ENCODE data around the gene BFSP2.

BFSP2 gene

DNA sequence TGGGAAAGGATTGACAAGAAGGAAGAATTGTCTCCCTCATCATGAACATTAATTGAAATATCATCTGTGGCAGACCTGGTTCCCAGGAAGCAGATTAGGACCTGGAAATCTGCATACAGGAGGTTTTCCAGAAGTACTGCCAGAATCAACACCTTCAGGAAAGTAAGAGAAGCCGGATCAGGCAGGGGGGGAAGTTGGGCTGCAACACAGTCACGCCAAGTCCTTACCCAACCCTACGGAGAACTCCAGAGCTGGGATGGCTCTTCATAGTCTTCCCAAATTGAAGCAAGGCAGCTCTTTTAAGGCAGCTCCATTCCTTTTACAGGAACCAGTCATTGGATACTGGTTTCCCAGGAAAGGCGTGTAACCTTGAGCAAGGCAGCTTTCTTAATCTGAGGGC is 35.2 kb upstream of the BFSP2 start:
- H3K36me3 Mint-ChIP-seq (ENCODE audit: low read depth): no peaks in the 10 kb centered on the region
- no peak overlapping the region for H3K27ac Mint-ChIP-seq
- no peaks in the 10 kb centered on the region for H3K4me1 Mint-ChIP-seq
- H3K27me3 Mint-ChIP-seq (ENCODE audit: low read depth, poor library complexity): peaks cover 9% of the 10 kb centered on the region
- TF ChIP-seq, protein P1, sequence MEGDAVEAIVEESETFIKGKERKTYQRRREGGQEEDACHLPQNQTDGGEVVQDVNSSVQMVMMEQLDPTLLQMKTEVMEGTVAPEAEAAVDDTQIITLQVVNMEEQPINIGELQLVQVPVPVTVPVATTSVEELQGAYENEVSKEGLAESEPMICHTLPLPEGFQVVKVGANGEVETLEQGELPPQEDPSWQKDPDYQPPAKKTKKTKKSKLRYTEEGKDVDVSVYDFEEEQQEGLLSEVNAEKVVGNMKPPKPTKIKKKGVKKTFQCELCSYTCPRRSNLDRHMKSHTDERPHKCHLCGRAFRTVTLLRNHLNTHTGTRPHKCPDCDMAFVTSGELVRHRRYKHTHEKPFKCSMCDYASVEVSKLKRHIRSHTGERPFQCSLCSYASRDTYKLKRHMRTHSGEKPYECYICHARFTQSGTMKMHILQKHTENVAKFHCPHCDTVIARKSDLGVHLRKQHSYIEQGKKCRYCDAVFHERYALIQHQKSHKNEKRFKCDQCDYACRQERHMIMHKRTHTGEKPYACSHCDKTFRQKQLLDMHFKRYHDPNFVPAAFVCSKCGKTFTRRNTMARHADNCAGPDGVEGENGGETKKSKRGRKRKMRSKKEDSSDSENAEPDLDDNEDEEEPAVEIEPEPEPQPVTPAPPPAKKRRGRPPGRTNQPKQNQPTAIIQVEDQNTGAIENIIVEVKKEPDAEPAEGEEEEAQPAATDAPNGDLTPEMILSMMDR (IDR thresholded peaks at IDR 0.05): no peak
- no peak overlapping the region for H3K4me3 Mint-ChIP-seq
- no peaks in the 10 kb centered on the region for H3K9me3 Mint-ChIP-seq
- no peak for DNase-seq

DNA sequence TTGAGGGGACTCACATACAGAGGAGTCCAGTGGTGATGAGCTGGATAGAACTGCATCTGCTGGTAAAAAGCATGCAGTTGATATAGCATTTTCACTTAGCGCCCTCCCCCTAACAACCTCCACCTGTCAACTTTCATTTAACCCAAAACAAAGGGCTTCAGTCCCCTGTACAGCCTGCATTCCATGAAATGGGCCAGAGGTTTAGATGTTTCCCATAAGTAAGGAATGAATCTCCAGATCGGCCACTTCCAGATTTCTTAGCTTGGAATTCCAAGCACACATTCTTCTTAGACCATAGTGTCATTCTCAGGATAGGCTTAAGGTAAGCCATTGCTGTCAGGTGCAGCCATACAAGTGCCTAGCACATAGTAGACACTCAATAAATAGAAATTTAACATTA is 32.9 kb upstream of the BFSP2 start:
- no peaks in the 10 kb centered on the region for H3K9me3 Mint-ChIP-seq

DNA sequence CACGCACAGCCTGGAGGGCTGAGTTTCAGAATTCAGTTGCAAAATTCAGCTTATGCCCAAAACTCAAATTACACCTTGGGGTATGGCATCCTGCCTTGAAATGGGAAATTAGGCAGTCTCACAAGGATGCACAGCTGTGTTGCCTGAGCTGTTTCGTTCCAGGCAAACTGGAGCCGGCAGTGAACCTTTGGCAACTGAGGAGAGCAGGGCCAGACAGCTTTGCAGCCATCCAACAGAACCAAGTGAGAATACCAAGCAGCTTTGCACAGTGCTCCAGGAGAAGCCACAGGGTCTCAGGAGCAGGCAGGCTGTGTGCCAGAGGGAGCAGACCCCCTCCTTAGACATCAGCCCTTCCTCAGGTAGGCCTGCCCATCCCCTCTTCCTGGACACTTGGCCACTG is 32.5 kb upstream of the BFSP2 start:
- Mint-ChIP-seq H3K27ac (no peak overlapping the region), H3K4me1 (no peaks in the 10 kb centered on the region), H3K27me3 (ENCODE audit: low read depth, poor library complexity) (peaks cover 9% of the 10 kb centered on the region), H3K9me3 (no peaks in the 10 kb centered on the region), H3K4me3 (no peak overlapping the region), H3K36me3 (ENCODE audit: low read depth) (no peaks in the 10 kb centered on the region)
- TF ChIP-seq, protein P1 (IDR thresholded peaks at IDR 0.05): no peak
- DNase-seq: no peak

More for the DNA sequence above, 32.9 kb upstream of the BFSP2 start:
- no peak for DNase-seq
- TF ChIP-seq, protein P1 (IDR thresholded peaks at IDR 0.05): no peak
- no peak overlapping the region for H3K27ac Mint-ChIP-seq
- H3K4me3 Mint-ChIP-seq: no peak overlapping the region
- no peaks in the 10 kb centered on the region for H3K36me3 Mint-ChIP-seq (ENCODE audit: low read depth)
- peaks cover 9% of the 10 kb centered on the region for H3K27me3 Mint-ChIP-seq (ENCODE audit: low read depth, poor library complexity)
- H3K4me1 Mint-ChIP-seq: no peaks in the 10 kb centered on the region

DNA sequence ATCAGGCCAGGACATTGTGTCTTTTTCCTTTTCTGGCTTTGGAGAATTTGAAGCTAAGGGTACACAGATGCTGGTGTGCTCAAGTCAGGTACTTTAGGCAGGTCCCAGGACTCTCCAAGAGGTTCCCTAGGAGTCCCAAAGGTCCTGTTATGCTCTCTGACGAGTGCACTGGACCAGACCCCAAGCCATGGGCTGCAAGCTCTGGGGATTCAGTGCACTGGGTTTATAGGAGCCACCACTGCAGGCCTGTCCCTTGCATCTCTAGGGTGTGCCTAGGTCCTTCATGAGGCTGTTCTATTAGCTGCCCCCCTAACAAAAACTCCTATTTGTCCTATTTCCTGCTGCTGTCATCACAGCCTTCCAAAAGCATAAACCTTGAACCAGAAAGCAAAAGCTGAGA is 31.9 kb upstream of the BFSP2 start:
- Mint-ChIP-seq H3K4me1 (no peaks in the 10 kb centered on the region), H3K27me3 (ENCODE audit: low read depth, poor library complexity) (peaks cover 9% of the 10 kb centered on the region), H3K27ac (no peak overlapping the region), H3K36me3 (ENCODE audit: low read depth) (no peaks in the 10 kb centered on the region), H3K9me3 (no peaks in the 10 kb centered on the region), H3K4me3 (no peak overlapping the region)
- DNase-seq: no peak
- TF ChIP-seq, protein P1 (IDR thresholded peaks at IDR 0.05): no peak

DNA sequence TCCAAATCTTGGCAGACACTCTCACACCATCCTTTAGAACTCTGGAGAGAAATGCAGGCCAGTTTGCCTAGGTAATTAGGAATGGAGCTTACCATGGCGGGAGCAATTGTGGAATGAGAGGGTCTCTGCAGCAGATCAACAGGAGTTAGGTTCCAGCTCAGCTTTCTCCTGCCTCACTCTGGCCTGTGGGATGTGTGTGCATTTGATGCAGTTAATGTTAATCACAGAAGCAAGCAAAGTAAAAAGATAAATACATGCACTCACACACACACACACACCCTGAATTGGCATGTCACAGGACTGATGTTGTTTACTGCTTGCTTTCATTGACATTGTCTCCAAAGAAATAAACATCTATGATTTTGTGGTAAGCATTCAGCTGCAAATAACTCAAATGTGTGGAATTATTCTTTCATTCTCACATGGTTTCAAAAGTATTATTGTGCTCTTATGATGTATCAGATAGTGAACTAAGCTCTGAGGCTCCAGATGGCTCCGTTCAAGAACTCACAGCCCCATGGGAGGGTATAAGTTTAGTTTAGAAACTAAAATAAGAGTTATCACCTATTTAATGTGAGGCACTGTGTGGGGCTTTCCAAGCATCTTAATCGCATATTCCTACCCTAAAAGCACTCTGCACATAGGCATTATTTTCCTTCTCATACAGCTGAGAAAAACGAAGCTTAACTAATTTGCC is 31.3 kb upstream of the BFSP2 start:
- Mint-ChIP-seq H3K36me3 (ENCODE audit: low read depth) (no peaks in the 10 kb centered on the region), H3K27ac (peak overlapping the region; percentile 42), H3K4me1 (no peaks in the 10 kb centered on the region), H3K4me3 (no peak overlapping the region), H3K9me3 (no peaks in the 10 kb centered on the region), H3K27me3 (ENCODE audit: low read depth, poor library complexity) (peaks cover 9% of the 10 kb centered on the region)
- TF ChIP-seq, protein P1 (IDR thresholded peaks at IDR 0.05): no peak
- no peak for DNase-seq

DNA sequence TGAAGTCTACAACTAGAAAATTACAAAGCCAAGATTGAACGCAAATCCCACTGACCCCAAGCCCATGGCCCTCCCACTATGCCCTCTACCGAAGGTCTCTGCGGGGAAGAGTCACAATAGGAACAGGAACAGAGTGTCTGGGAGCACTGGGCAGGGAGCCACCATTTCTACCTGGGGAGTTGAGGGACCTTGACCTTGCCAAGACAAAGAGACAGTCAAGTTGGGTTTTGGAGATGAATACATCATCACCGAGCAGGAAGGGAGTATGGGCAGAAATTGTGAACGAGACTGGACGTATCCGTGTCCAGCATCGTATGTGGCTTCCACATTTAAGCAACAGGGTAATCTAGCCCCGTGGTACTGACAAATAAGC is 30.8 kb upstream of the BFSP2 start:
- Mint-ChIP-seq H3K9me3 (no peaks in the 10 kb centered on the region), H3K4me3 (no peak overlapping the region), H3K27ac (no peak overlapping the region), H3K4me1 (peaks cover 3% of the 10 kb centered on the region), H3K27me3 (ENCODE audit: low read depth, poor library complexity) (peaks cover 9% of the 10 kb centered on the region), H3K36me3 (ENCODE audit: low read depth) (no peaks in the 10 kb centered on the region)
- TF ChIP-seq, protein P1 (IDR thresholded peaks at IDR 0.05): no peak
- no peak for DNase-seq

Data from nephron progenitor cell (in vitro differentiated cells).